Measurements from ENCODE around the gene SPATA17. TPM values are rescaled to one million over a fixed set of nuclear protein-coding genes. Genes with fewer than 3 reads are reported as not detected.

Gene SPATA17
- total RNA-seq, 1 donor from 2014 or later, result 2.9 TPM

- peaks cover 39% of the 10 kb centered on the region for H3K27me3 Mint-ChIP-seq (ENCODE audit: low read depth)
Observed at GRCh38 chr1:217910791-217911320, 279.7 kb downstream of the SPATA17 start.

GRCh38 chr1:217911908-217912307 lies 280.8 kb downstream of the SPATA17 start:
- TF ChIP-seq CTCF (IDR thresholded peaks at IDR 0.05; ENCODE audit: unreplicated experiment), result no peak
- Mint-ChIP-seq H3K36me3 (no peaks in the 10 kb centered on the region), H3K4me3 (no peak overlapping the region), H3K9me3 (no peaks in the 10 kb centered on the region), H3K4me1 (no peaks in the 10 kb centered on the region), H3K27me3 (ENCODE audit: low read depth) (peaks cover 38% of the 10 kb centered on the region), H3K27ac (no peak overlapping the region)
- DNase-seq (ENCODE audit: low spot score in 2 of 2, unreplicated experiment in 2 of 2), result no peak

More at GRCh38 chr1:217910791-217911320, 279.7 kb downstream of the SPATA17 start:
- no peak for DNase-seq (ENCODE audit: low spot score in 2 of 2, unreplicated experiment in 2 of 2)
- no peaks in the 10 kb centered on the region for H3K9me3 Mint-ChIP-seq
- no peaks in the 10 kb centered on the region for H3K36me3 Mint-ChIP-seq
- no peak overlapping the region for H3K4me3 Mint-ChIP-seq
- no peaks in the 10 kb centered on the region for H3K4me1 Mint-ChIP-seq
- no peak for TF ChIP-seq CTCF (IDR thresholded peaks at IDR 0.05; ENCODE audit: unreplicated experiment)
- H3K27ac Mint-ChIP-seq, result no peak overlapping the region

- peaks cover 60% of the 10 kb centered on the region for H3K27me3 Mint-ChIP-seq (ENCODE audit: low read depth)
- no peak for TF ChIP-seq CTCF (IDR thresholded peaks at IDR 0.05; ENCODE audit: unreplicated experiment)
- no peak overlapping the region for H3K4me3 Mint-ChIP-seq
- H3K4me1 Mint-ChIP-seq, result no peaks in the 10 kb centered on the region
- H3K36me3 Mint-ChIP-seq, result no peaks in the 10 kb centered on the region
- no peaks in the 10 kb centered on the region for H3K9me3 Mint-ChIP-seq
- H3K27ac Mint-ChIP-seq, result no peak overlapping the region
- DNase-seq (ENCODE audit: low spot score in 2 of 2, unreplicated experiment in 2 of 2), result no peak
Observed at GRCh38 chr1:217917281-217917887, 286.2 kb downstream of the SPATA17 start.

- DNase-seq (ENCODE audit: low spot score in 2 of 2, unreplicated experiment in 2 of 2), result no peak
- H3K4me1 Mint-ChIP-seq, result no peaks in the 10 kb centered on the region
- H3K27me3 Mint-ChIP-seq (ENCODE audit: low read depth), result peaks cover 77% of the 10 kb centered on the region
- no peak overlapping the region for H3K4me3 Mint-ChIP-seq
- H3K27ac Mint-ChIP-seq, result no peak overlapping the region
- no peak for TF ChIP-seq CTCF (IDR thresholded peaks at IDR 0.05; ENCODE audit: unreplicated experiment)
- no peaks in the 10 kb centered on the region for H3K9me3 Mint-ChIP-seq
- no peaks in the 10 kb centered on the region for H3K36me3 Mint-ChIP-seq
Observed at GRCh38 chr1:217919683-217920388, 288.7 kb downstream of the SPATA17 start.

Other genes with a start within 250 kb of the SPATA17 start
- gene GPATCH2, start 254 bp upstream of the SPATA17 start, total RNA-seq, result 23.0 to 23.9 TPM (median 23.0 TPM) in 3 replicates